Hypothalamus (tissue), 51 donors: ENCODE results near the gene LRRC3C.

Experiments used
- DNase-seq, 51 donors: peaks; one replicate each; lab custom pipeline; 2025; lab: John Stamatoyannopoulos, UW

Gene LRRC3C

GRCh38 chr17:39973496-39973895 lies 46.0 kb downstream of the LRRC3C start:
- no peak for DNase-seq

DNA sequence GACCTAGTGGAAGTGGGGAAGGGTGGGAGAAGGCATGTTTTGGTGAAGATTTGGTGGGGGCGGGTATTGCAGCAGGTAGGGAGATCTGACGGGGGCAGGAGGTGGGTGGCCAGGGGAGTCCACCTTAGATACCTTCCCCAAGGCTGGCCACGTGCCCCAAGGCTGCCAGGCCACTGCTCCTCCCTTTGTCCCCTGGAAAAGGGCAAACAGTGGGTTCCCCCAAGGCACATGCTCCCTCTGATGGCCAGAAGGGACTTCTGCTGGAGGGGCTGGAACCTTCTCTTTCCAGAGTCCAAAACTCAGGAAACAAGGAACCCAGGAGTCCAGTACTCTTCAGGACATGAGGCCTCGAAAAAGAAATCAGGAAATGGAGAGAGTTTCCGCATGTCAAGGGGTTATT lies 46.9 kb downstream of the LRRC3C start:
- DNase-seq = no peak

GRCh38 chr17:39975801-39976200 lies 48.3 kb downstream of the LRRC3C start:
- no peak for DNase-seq

- DNase-seq = no peak
Measured at GRCh38 chr17:39979016-39979670, 51.6 kb downstream of the LRRC3C start.

DNA sequence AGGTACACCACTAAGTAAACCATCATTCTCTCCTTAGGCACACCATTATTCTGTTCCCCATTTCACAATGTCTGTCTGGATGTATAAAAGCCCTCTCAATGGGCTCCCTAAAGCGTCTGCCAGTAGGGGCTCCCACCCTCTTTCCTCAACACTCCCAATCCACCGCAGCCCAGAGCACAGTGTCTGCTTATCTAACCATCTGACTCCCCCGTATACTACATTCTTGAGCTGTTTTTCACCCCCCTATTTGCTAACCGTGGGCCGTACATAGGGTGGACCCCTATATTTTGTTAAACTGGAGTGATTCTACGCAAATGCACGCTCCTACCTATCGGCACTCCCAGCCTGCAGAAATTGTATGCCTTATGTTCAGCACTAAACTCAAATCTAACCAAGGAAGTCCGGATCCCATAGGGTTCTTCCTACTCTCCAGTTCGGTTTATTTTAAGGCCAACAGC lies 52.4 kb downstream of the LRRC3C start:
- peak in 7 of 51 donors; percentile 8 to 76 (median 34) for DNase-seq

- DNase-seq = peak; percentile 82 to 100 (median 98)
Measured at GRCh38 chr17:39980351-39981206, 53.0 kb downstream of the LRRC3C start, which contains the start of gene PSMD3. PSMD3 (plus strand) TSS chr17:39980807; CDS start chr17:39980971, 164 bp downstream.

GRCh38 chr17:39981207-39981741 lies 53.7 kb downstream of the LRRC3C start:
- peak in 1 of 51 donors; percentile 51 for DNase-seq

- no peak for DNase-seq
Measured at GRCh38 chr17:39981766-39982375, 54.3 kb downstream of the LRRC3C start.

- no peak for DNase-seq
Measured at GRCh38 chr17:39988206-39988810, 60.8 kb downstream of the LRRC3C start.

GRCh38 chr17:39994448-39994847 lies 66.9 kb downstream of the LRRC3C start:
- no peak for DNase-seq
